SK-N-MC (cell line): ENCODE results near the gene TTLL5.

Experiments used
- EZH2 ChIP-seq: fragments of 200-600 bp; sonication (generic); IDR thresholded peaks from one replicate; pipeline ENCODE4 v1.6.1; 2017; ENCODE audit warnings: antibody characterized with exemption
- FOXP2 ChIP-seq: optimal IDR thresholded peaks from 2 replicates; pipeline ENCODE3; 2011; ENCODE audit warnings: mild to moderate bottlenecking, moderate library complexity; ENCODE audit not compliant: insufficient read depth; ENCODE audit errors: extremely low read length, control extremely low read depth
- POLR2AphosphoS5 ChIP-seq: IDR thresholded peaks from 2 replicates; pipeline ENCODE4 v1.6.1; 2012; ENCODE audit warnings: mild to moderate bottlenecking, low read depth, low read length, borderline replicate concordance

DNA sequence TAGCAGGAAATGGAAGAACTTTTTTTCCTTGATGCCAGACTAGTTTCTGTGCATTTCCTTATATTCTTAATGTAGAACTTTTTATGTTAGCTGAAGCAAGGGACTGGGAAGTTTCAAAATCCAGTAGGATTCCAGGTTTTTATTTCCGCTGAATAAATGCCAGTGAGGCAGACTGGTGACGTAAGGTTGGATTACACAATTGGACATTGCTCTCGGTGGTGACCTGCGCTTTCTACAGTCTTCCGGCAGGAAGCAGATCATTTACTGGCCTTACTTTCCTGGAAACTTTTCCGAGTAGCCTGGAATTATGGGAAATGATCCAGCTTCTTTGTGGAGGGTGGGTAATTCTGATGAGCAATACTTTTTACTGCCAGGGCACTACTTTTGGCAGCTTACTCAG is 328.1 kb downstream of the TTLL5 start:
- TF ChIP-seq POLR2AphosphoS5 = no peak
- TF ChIP-seq EZH2 = no peak
- TF ChIP-seq FOXP2 = no peak
